ENCODE measurements around the gene SRD5A1. TPM values are rescaled to one million over a fixed set of nuclear protein-coding genes. Genes with fewer than 3 reads are reported as not detected.

SRD5A1 gene
- total RNA-seq, 1 experiment from 2014 or later, result 43.6 TPM

- peak; percentile 64 for DNase-seq (ENCODE audit: low read depth)
Observed at GRCh38 chr5:6712142-6712576, 78.9 kb downstream of the SRD5A1 start.

- peak; percentile 98 for DNase-seq (ENCODE audit: low read depth)
Observed at GRCh38 chr5:6712577-6713273, 79.5 kb downstream of the SRD5A1 start.

GRCh38 chr5:6713274-6714225 is 80.3 kb downstream of the SRD5A1 start, which contains the start of gene TENT4A:
Gene TENT4A, plus strand, starts transcription at chr5:6713432. Its CDS starts 552 bp downstream, at chr5:6713984.
- no peak for DNase-seq (ENCODE audit: low read depth)

GRCh38 chr5:6714226-6715041 is 81.2 kb downstream of the SRD5A1 start:
- no peak for DNase-seq (ENCODE audit: low read depth)

GRCh38 chr5:6715271-6715670 is 82.0 kb downstream of the SRD5A1 start:
- DNase-seq (ENCODE audit: low read depth), result no peak

GRCh38 chr5:6715758-6716628 is 82.8 kb downstream of the SRD5A1 start:
- DNase-seq (ENCODE audit: low read depth), result no peak

DNA sequence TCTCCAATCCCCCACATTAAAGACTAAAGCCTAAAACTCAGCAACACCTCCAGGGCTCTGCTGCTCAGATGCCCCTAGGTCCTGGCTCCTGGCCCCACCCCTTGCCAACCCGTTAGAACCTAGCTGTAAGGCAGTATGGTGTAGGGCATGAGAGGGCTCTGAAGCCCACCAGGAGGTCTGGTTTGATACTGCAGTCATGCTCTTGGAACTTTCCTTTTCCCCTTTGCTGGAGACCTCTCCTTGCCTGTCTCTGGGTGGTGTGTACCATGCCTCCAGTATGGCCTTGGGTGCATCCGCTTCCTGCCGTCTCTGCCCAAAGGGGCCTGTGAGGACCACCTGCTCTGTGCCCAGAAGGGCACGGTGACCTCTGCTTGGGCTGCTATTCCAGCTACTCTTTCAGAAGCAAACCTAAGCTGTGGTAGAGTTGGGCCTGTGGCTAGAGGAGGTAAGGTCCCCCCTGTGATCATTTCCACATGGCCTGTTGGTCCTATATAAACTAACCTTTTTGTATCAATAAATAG is 83.4 kb downstream of the SRD5A1 start:
- no peak for DNase-seq (ENCODE audit: low read depth)

GRCh38 chr5:6717247-6717646 is 84.0 kb downstream of the SRD5A1 start:
- no peak for DNase-seq (ENCODE audit: low read depth)

- no peak for DNase-seq (ENCODE audit: low read depth)
Observed at GRCh38 chr5:6717687-6718086, 84.4 kb downstream of the SRD5A1 start.

DNA sequence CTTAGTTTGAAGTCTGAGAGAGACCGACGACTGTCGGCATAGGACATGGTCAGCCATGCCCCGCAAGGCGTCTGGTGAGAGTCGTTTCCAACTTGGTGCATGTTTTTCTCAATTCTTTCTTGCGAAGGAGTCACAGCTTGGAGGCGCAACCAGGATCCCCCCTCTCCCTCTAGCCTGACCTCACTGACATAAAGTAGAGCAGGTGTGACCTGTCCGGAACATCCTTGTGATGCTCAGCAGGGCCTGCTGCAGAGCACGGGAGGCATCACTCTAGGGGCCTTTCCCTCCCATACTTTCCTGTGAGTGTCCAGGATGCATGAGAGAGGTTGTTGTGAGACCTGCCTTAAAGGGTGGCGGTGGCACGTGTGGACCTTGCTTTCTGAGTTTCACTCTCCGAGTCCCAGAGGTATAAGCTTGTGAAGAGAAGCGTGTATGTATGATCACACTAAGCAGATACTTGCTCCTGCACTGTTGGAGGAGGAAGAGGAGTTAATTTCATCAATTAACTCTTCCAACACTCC is 85.0 kb downstream of the SRD5A1 start:
- DNase-seq (ENCODE audit: low read depth), result no peak

DNA sequence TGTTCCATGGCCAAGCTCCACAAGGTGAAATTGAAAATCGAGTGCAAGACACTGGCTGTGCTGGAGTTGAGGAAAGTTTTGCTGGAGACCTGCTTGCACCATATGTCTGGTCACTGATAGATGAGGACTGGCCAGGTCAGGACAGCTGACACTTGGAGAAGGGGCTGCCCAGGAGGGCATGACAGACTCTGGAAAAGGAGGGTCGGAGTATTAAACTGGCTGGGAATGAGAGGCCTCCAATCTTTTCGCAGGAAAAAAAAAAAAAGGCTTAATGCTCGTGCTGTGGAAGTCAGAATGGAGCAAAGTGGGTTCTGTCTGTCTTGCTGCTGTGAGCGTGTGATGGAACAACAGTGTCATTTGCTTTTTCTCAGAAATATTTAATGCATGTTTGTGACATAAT is 85.5 kb downstream of the SRD5A1 start:
- no peak for DNase-seq (ENCODE audit: low read depth)

GRCh38 chr5:6719417-6719816 is 86.2 kb downstream of the SRD5A1 start:
- DNase-seq (ENCODE audit: low read depth), result no peak

- no peak for DNase-seq (ENCODE audit: low read depth)
Observed at GRCh38 chr5:6719896-6720560, 86.8 kb downstream of the SRD5A1 start.

DNA sequence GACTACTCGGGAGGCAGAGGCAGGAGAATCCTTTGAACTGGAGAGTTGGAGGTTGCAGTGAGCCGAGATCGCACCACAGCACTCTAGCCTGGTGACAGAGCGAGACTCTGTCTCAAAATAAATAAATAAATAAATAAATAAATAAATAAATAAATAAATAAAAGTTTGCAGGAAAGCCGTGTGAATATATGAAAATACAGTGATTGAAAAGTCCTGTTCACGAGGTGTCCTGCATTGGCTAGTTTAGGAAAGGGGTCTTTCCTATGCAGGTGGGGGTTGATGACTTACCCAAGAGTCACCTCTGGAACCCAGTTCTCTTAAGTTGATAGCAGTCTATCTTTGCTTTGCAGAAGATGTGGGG is 87.3 kb downstream of the SRD5A1 start:
- DNase-seq (ENCODE audit: low read depth), result no peak

- no peak for DNase-seq (ENCODE audit: low read depth)
Observed at GRCh38 chr5:6721442-6721841, 88.2 kb downstream of the SRD5A1 start.

- no peak for DNase-seq (ENCODE audit: low read depth)
Observed at GRCh38 chr5:6722015-6722414, 88.8 kb downstream of the SRD5A1 start.

GRCh38 chr5:6723122-6723815 is 90.0 kb downstream of the SRD5A1 start:
- no peak for DNase-seq (ENCODE audit: low read depth)

GRCh38 chr5:6723816-6724300 is 90.6 kb downstream of the SRD5A1 start:
- no peak for DNase-seq (ENCODE audit: low read depth)
